Measurements from ENCODE around the gene ANTXRL. TPM values are rescaled to one million over a fixed set of nuclear protein-coding genes. Genes with fewer than 3 reads are reported as not detected.
"Not testable (repeated sequence)": the region's sequence is repeated elsewhere in the genome, so short reads cannot be mapped to it uniquely, and the experiment has no call there.

The ANTXRL gene
- total RNA-seq, 1 donor: not detected

DNA sequence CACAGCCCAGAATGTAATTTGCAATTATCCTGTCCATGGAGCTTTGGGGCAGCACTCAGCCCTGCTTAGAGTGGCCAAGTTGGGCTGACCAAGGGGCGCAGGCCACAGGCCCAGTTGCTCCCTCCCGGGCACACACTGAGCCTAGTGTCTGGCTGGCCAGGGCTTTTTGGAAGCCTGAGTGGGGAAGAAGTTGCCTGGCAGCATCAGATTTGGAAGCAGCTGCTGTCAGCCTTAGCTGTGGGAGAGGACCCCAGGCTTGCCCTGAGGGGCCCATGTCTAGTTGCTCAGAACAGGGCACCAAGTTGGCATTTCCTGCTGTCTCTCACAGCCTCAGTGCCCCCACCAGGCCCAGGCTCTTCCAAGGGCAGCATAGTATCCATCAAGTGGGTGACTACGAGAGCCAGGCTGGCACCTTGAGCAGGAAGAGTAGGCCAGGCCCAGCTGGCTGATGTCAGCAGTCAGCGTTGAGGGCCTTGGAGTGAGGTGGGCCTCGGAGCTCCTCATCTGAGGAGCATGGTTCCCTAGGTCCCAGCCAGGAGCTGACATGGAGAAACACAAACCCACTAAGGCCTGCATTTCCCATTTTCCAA lies 14.4 kb downstream of the ANTXRL start:
- TF ChIP-seq, protein P1, sequence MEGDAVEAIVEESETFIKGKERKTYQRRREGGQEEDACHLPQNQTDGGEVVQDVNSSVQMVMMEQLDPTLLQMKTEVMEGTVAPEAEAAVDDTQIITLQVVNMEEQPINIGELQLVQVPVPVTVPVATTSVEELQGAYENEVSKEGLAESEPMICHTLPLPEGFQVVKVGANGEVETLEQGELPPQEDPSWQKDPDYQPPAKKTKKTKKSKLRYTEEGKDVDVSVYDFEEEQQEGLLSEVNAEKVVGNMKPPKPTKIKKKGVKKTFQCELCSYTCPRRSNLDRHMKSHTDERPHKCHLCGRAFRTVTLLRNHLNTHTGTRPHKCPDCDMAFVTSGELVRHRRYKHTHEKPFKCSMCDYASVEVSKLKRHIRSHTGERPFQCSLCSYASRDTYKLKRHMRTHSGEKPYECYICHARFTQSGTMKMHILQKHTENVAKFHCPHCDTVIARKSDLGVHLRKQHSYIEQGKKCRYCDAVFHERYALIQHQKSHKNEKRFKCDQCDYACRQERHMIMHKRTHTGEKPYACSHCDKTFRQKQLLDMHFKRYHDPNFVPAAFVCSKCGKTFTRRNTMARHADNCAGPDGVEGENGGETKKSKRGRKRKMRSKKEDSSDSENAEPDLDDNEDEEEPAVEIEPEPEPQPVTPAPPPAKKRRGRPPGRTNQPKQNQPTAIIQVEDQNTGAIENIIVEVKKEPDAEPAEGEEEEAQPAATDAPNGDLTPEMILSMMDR (IDR thresholded peaks at IDR 0.05; ENCODE audit: insufficient read depth, low read depth, low read length): no peak
- DNase-seq (ENCODE audit: low read depth): no peak
- H3K4me3 ChIP-seq (ENCODE audit: low read depth, low read length): no peak overlapping the region

DNA sequence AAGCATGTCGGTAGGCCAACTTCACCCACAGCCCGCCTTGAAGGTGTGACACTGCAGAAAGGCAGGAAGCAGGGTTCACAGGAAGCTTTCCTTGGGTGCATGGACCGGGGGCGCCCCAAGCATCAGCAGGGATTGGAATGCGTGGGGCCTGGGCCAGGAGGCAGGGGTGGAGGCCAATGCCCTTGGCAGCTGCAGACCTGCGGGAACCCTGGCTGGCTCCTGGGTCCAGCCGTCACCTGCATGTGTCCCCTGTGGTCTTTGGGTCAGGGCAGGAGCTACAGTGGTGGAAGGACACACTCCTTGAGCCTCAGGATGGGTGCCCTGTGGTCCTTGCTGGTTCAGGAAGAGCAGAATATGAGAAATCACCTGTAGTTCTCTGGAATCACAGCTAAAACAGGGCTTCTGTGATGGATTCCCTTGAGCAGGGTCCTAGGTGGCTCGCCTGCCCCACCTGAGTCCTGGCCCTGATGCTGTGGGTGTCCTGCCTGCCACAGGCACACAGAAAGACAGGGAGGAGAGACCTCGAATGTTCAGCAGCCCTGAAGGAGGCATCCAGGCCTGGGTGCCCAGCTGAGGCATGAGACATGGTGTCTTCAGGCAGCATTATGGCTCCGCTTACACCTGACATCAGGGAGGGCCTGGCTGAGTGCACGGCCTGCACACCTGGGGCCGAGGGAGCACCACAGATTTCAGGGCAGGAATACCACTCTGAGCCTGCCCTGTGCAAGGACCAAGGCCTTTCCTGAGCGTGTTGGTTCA lies 15.1 kb downstream of the ANTXRL start:
- DNase-seq (ENCODE audit: low read depth): no peak
- H3K4me3 ChIP-seq (ENCODE audit: low read depth, low read length): no peak overlapping the region
- TF ChIP-seq, protein P1 (IDR thresholded peaks at IDR 0.05; ENCODE audit: insufficient read depth, low read depth, low read length): no peak

GRCh38 chr10:46302765-46303352 lies 16.1 kb downstream of the ANTXRL start:
- not testable (repeated sequence) for H3K4me3 ChIP-seq (ENCODE audit: low read depth, low read length); DNase-seq (ENCODE audit: low read depth)

GRCh38 chr10:46304062-46304461 lies 17.3 kb downstream of the ANTXRL start:
- H3K4me3 ChIP-seq (ENCODE audit: low read depth, low read length): no peak overlapping the region
- DNase-seq (ENCODE audit: low read depth): no peak
- TF ChIP-seq, protein P1 (IDR thresholded peaks at IDR 0.05; ENCODE audit: insufficient read depth, low read depth, low read length): no peak

GRCh38 chr10:46304671-46305070 lies 17.9 kb downstream of the ANTXRL start:
- not testable (repeated sequence) for H3K4me3 ChIP-seq (ENCODE audit: low read depth, low read length); DNase-seq (ENCODE audit: low read depth)

DNA sequence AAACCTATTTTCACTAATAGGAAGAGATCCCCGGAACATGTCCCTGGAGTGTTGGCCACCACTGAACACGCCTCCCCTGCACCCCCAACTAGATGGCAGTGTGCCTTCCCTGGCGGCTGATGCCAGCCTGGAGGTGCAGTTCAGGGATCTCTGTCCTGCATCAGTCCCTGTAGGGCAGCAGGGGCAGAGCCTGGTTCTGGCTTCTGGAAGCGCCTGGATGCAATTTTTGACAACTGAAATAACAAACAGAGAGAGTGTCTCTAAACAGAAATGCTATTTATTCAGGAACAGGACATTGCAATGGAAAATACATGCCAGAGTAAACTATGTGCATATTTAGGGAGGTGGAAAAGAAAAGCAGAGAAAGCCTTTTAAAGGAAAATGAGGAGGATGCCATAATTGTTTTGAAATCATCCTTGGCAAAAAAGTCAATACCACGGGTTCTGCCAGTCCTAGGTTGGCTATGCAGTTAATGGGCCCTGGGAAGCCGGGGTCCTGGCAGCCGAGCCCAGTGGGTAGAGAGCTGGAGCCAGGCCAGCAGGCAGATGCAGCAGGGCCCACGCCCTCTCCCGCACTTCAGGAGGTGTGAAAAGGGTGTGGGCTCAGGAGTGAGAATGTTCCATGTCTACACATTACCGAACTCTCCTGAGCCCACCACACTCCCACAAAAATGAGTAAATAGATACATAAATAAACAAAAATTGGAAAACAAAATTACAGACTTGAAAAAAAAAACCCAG lies 18.5 kb downstream of the ANTXRL start:
- no peak overlapping the region for H3K4me3 ChIP-seq (ENCODE audit: low read depth, low read length)
- DNase-seq (ENCODE audit: low read depth): no peak
- TF ChIP-seq, protein P1 (IDR thresholded peaks at IDR 0.05; ENCODE audit: insufficient read depth, low read depth, low read length): no peak

DNA sequence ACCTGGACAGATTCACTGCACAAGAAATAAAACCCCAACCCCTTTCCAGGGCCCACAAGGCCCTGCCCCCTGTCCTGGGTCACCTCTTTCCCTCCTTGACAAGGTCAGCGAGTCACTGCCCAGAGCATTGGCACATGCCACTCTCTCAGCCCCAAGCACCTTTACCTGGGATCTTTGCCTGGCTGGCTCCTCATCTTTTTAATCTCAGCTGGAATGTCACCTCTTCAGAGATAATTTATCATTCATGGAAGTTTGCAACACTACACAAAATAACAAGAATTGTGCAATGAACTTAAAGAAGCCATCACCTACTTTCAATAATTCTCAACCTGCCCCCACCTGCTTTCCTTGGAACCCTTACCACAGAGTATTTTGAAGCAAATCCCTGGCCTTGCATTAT lies 19.2 kb downstream of the ANTXRL start:
- DNase-seq (ENCODE audit: low read depth): no peak
- no peak overlapping the region for H3K4me3 ChIP-seq (ENCODE audit: low read depth, low read length)
- TF ChIP-seq, protein P1 (IDR thresholded peaks at IDR 0.05; ENCODE audit: insufficient read depth, low read depth, low read length): no peak
